Neural progenitor cell (in vitro differentiated cells): ENCODE data around the gene PTPN22. TPM values are rescaled to one million over a fixed set of nuclear protein-coding genes. Genes with fewer than 3 reads are reported as not detected.

Source experiments
- DNase-seq: peaks from one replicate; pipeline ENCODE4 v3.0.0-alpha.2; 2016; ENCODE audit warnings: low spot score
- H2AFZ ChIP-seq: fragments of 200-600 bp; sonication (generic); replicated peaks from 2 replicates; pipeline ENCODE4 v1.6.1; 2016; ENCODE audit warnings: antibody characterized with exemption
- H3F3A ChIP-seq: fragments of 200-600 bp; sonication (generic); 2 replicates; pipeline ENCODE4 v1.6.1; 2016; ENCODE audit warnings: antibody characterized with exemption, low read depth
- H3K27ac ChIP-seq: fragments of 200-600 bp; sonication (generic); 2 replicates; pipeline ENCODE4 v1.5.1; 2016; ENCODE audit warnings: mild to moderate bottlenecking
- H3K27me3 ChIP-seq: fragments of 200-600 bp; sonication (generic); 2 replicates; pipeline ENCODE4 v1.6.1; 2016; ENCODE audit warnings: mild to moderate bottlenecking, moderate library complexity
- H3K36me3 ChIP-seq: fragments of 200-600 bp; sonication (generic); 2 replicates; pipeline ENCODE4 v1.5.1; 2016
- H3K4me1 ChIP-seq: fragments of 200-600 bp; sonication (generic); 2 replicates; pipeline ENCODE4 v1.6.1; 2016; ENCODE audit warnings: mixed run types
- H3K4me2 ChIP-seq: fragments of 200-600 bp; sonication (generic); 2 replicates; pipeline ENCODE4 v1.6.1; 2016
- H3K4me3 ChIP-seq: fragments of 200-600 bp; sonication (generic); 2 replicates; pipeline ENCODE4 v1.5.1; 2016
- H3K79me2 ChIP-seq: fragments of 200-600 bp; sonication (generic); 2 replicates; pipeline ENCODE4 v1.6.1; 2016; ENCODE audit warnings: low read depth
- H3K9ac ChIP-seq: fragments of 200-600 bp; sonication (generic); 2 replicates; pipeline ENCODE4 v1.6.1; 2016
- H3K9me3 ChIP-seq: fragments of 200-600 bp; sonication (generic); 2 replicates; pipeline ENCODE4 v1.5.1; 2016; ENCODE audit warnings: low read depth
- H4K20me1 ChIP-seq: fragments of 200-600 bp; sonication (generic); 2 replicates; pipeline ENCODE4 v1.6.1; 2016; ENCODE audit warnings: low read depth
- H3K27ac Mint-ChIP-seq: 3 replicates; pipeline ENCODE4 v1.8.0; 2021; ENCODE audit warnings: mixed read lengths
- H3K27me3 Mint-ChIP-seq: 2 replicates; pipeline ENCODE4 v1.8.0; 2022; ENCODE audit warnings: low read depth, mild to moderate bottlenecking, inconsistent platforms, moderate library complexity, mixed read lengths; ENCODE audit not compliant: insufficient read depth
- H3K36me3 Mint-ChIP-seq: 3 replicates; pipeline ENCODE4 v1.8.0; 2021; ENCODE audit warnings: mixed read lengths
- H3K4me1 Mint-ChIP-seq: 3 replicates; pipeline ENCODE4 v1.8.0; 2021; ENCODE audit warnings: mixed read lengths
- H3K4me3 Mint-ChIP-seq: 3 replicates; pipeline ENCODE4 v1.8.0; 2021; ENCODE audit warnings: mild to moderate bottlenecking, moderate library complexity, mixed read lengths
- H3K9me3 Mint-ChIP-seq: 3 replicates; pipeline ENCODE4 v1.8.0; 2020; ENCODE audit warnings: mixed read lengths
- EZH2 ChIP-seq: fragments of 200-600 bp; sonication (generic); IDR thresholded peaks from 2 replicates; pipeline ENCODE4 v1.6.1; 2017; ENCODE audit warnings: antibody characterized with exemption, mild to moderate bottlenecking, moderate library complexity
- EZH2phosphoT487 ChIP-seq: fragments of 200-600 bp; sonication (generic); IDR thresholded peaks from 2 replicates; pipeline ENCODE4 v1.6.1; 2017; ENCODE audit warnings: antibody characterized with exemption
- total RNA-seq: library from RNA; depleted of rRNA; stranded (reverse); fragments of >200 nt; gene quantifications from 2 replicates; pipeline ENCODE4 v1.2.3, GENCODE V29; 2015; ENCODE audit warnings: low replicate concordance
- TF ChIP-seq, protein P1 (sequence below): fragments of 200-600 bp; sonication (generic); IDR thresholded peaks from 2 replicates; pipeline ENCODE4 v1.5.1; 2017; ENCODE audit warnings: antibody characterized with exemption, mild to moderate bottlenecking

PTPN22 gene
- total RNA-seq, 1 donor from 2014 or later = not detected

DNA sequence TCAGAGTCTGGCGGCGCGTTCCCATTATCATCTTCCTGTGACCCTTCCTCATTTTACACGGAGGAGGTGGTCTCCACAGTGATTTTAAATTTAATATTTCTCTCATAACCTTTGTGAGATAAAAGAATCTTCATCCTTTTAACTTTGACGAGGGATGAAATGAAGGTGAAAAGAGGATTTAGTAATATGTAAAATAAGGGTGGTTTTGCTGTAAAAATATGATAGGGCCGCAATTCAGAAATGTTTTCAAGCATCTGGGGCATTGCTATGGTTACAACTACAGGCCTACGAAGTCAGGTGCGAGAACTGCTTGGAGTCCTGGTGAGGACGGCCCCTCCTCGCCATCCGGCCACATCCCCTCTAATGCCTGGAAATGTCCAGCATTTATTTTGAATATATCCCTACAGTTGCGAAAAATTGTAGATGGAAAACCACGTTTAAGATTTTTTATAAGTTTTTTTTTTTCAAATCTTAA is 58.8 kb downstream of the PTPN22 start:
- H4K20me1 ChIP-seq = peaks cover 35% of the 10 kb centered on the region
- peak overlapping the region; percentile 100 for H3K4me3 Mint-ChIP-seq
- DNase-seq = peak; percentile 38
- peaks cover 11% of the 10 kb centered on the region for H3K36me3 Mint-ChIP-seq
- H3K27ac Mint-ChIP-seq = peak overlapping the region; percentile 99
- H3K36me3 ChIP-seq = peaks cover 7% of the 10 kb centered on the region
- peaks cover 19% of the 10 kb centered on the region for H3K4me1 ChIP-seq
- peaks cover 4% of the 10 kb centered on the region for H3K27me3 Mint-ChIP-seq
- H3K9ac ChIP-seq = no peak overlapping the region
- peaks cover 6% of the 10 kb centered on the region for H3K9me3 Mint-ChIP-seq
- TF ChIP-seq EZH2 (no peak), EZH2phosphoT487 (no peak)
- TF ChIP-seq, protein P1, sequence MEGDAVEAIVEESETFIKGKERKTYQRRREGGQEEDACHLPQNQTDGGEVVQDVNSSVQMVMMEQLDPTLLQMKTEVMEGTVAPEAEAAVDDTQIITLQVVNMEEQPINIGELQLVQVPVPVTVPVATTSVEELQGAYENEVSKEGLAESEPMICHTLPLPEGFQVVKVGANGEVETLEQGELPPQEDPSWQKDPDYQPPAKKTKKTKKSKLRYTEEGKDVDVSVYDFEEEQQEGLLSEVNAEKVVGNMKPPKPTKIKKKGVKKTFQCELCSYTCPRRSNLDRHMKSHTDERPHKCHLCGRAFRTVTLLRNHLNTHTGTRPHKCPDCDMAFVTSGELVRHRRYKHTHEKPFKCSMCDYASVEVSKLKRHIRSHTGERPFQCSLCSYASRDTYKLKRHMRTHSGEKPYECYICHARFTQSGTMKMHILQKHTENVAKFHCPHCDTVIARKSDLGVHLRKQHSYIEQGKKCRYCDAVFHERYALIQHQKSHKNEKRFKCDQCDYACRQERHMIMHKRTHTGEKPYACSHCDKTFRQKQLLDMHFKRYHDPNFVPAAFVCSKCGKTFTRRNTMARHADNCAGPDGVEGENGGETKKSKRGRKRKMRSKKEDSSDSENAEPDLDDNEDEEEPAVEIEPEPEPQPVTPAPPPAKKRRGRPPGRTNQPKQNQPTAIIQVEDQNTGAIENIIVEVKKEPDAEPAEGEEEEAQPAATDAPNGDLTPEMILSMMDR = no peak
- peak overlapping the region; percentile 21 for H2AFZ ChIP-seq
- peak overlapping the region; percentile 94 for H3K4me3 ChIP-seq
- H3K27me3 ChIP-seq = no peaks in the 10 kb centered on the region
- peaks cover 21% of the 10 kb centered on the region for H3K4me1 Mint-ChIP-seq
- H3K9me3 ChIP-seq = no peaks in the 10 kb centered on the region
- H3K4me2 ChIP-seq = peak overlapping the region; percentile 72
- peaks cover 21% of the 10 kb centered on the region for H3F3A ChIP-seq
- no peak overlapping the region for H3K27ac ChIP-seq
- peaks cover 42% of the 10 kb centered on the region for H3K79me2 ChIP-seq

DNA sequence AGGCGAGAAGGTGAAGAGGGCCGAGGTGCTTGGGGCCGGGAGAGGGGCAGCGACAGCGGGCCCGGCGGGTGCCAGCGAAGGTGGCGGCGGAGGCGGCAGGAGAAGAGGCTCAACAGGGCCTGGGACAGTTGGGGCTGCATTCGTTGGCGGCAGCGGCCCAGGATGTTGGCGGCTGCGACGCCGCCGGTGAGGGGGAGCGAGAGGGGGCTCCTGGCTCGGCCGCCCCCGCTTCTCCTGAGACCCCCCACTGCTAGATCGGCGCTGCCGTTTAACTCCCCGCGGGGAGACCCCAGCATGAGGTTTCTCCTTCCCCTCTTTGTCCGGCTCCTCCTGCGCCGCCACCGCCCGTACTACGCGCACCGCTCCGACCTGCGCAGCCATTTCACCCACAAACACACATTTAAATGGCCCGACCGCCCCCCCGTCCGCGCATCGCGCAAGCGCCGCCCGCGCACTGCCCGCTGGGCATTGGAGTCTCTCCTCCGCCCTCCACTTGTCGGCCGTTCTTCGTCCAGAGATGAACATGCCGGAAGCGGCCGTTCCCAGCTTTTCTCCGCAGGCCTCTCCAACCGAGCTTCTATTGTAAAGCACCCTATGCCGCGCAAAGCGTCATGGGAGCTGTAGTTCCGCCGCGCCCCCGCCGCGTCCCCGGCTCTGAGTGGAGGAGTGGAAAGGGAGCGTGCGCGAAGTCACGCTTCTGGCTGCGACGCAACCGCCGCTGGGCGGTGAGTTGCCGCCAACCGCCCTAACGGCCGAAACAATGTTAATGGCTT is 59.4 kb downstream of the PTPN22 start, which contains the start of gene RSBN1:
Gene RSBN1 (minus strand): TSS at position 589 of the 773 bp plus-strand sequence. CDS start 64 bp downstream, at position 525.
- no peak for TF ChIP-seq EZH2
- TF ChIP-seq, protein P1 = no peak
- TF ChIP-seq EZH2phosphoT487 = no peak
- H3F3A ChIP-seq = peaks cover 21% of the 10 kb centered on the region
- H3K4me3 Mint-ChIP-seq = peak within 1 kb of the TSS; percentile 100

GRCh38 chr1:113811156-113811887 is 60.2 kb downstream of the PTPN22 start:
- Mint-ChIP-seq H3K27me3 (peaks cover 4% of the 10 kb centered on the region), H3K36me3 (peaks cover 22% of the 10 kb centered on the region), H3K4me3 (peak overlapping the region; percentile 100), H3K4me1 (peaks cover 21% of the 10 kb centered on the region), H3K9me3 (peaks cover 10% of the 10 kb centered on the region), H3K27ac (peak overlapping the region; percentile 87)
- H3K4me3 ChIP-seq = peak overlapping the region; percentile 94
- peak overlapping the region; percentile 70 for H3K27ac ChIP-seq
- H3F3A ChIP-seq = peaks cover 21% of the 10 kb centered on the region
- DNase-seq = peak; percentile 82
- H3K9me3 ChIP-seq = no peaks in the 10 kb centered on the region
- peaks cover 35% of the 10 kb centered on the region for H4K20me1 ChIP-seq
- H3K36me3 ChIP-seq = peaks cover 7% of the 10 kb centered on the region
- peak overlapping the region; percentile 72 for H3K9ac ChIP-seq
- no peaks in the 10 kb centered on the region for H3K27me3 ChIP-seq
- peak overlapping the region; percentile 64 for H2AFZ ChIP-seq
- peaks cover 19% of the 10 kb centered on the region for H3K4me1 ChIP-seq
- no peak for TF ChIP-seq EZH2phosphoT487
- TF ChIP-seq EZH2 = no peak
- TF ChIP-seq, protein P1 = no peak
- H3K79me2 ChIP-seq = peaks cover 56% of the 10 kb centered on the region
- H3K4me2 ChIP-seq = peak overlapping the region; percentile 91

More for the DNA sequence above, 59.4 kb downstream of the PTPN22 start, which contains the start of gene RSBN1:
- DNase-seq = peak; percentile 99
- Mint-ChIP-seq H3K27me3 (peaks cover 4% of the 10 kb centered on the region), H3K4me1 (peaks cover 21% of the 10 kb centered on the region), H3K27ac (peak within 1 kb of the TSS; percentile 99), H3K36me3 (peaks cover 15% of the 10 kb centered on the region), H3K9me3 (peaks cover 9% of the 10 kb centered on the region)
- Histone ChIP-seq H3K79me2 (peaks cover 48% of the 10 kb centered on the region), H4K20me1 (peaks cover 35% of the 10 kb centered on the region), H3K9ac (peak within 1 kb of the TSS; percentile 72), H2AFZ (peak within 1 kb of the TSS; percentile 64), H3K9me3 (no peaks in the 10 kb centered on the region), H3K27me3 (no peaks in the 10 kb centered on the region), H3K4me2 (peak within 1 kb of the TSS; percentile 91), H3K4me1 (peaks cover 19% of the 10 kb centered on the region), H3K36me3 (peaks cover 7% of the 10 kb centered on the region), H3K27ac (peak within 1 kb of the TSS; percentile 70), H3K4me3 (peak within 1 kb of the TSS; percentile 94)
